Activated CD4-positive, alpha-beta T cell treated with anti-CD3 and anti-CD28 coated beads for 48 hours (primary cell): ENCODE data around the gene HDAC4.
"Not testable (repeated sequence)": the region's sequence is repeated elsewhere in the genome, so short reads cannot be mapped to it uniquely, and the experiment has no call there.

Source experiments
- DNase-seq: peaks from one replicate; pipeline ENCODE4 v3.0.0-alpha.2; 2020

Gene HDAC4

DNA sequence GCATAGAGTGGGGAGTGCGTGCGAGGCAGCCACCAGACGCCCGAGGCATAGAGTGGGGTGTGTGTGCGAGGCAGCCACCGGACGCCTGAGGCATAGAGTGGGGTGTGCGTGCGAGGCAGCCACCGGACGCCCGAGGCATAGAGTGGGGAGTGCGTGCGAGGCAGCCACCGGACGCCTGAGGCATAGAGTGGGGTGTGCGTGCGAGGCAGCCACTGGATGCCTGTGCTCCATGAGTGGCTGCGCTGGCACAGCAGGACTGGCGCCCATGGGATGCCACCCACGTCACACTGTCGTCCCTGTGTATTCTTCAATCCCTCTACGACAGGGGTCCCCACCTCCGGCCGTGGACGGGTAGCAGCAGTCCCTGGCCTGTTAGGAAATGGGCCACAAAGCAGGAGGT is 221.9 kb downstream of the HDAC4 start:
- DNase-seq: no peak

DNA sequence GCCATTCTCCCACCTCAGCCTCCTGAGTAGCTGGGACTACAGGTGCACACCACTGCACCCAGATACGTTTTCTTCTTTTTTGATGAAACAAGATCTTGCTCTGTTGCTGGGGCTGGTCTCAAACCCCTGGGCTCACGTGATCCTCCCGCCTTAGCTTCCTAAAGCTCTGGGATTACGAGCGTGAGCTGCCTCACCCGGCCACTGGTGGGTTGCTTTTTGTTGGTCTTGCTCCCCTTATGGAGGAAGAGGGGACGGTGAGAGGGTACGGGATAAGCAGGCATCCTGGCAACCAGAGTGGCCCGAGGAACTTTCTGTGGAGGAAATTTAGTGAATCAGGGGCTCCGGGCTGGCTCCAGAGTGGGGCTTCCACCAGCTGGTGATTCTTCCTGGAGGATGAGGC is 222.3 kb downstream of the HDAC4 start:
- no peak for DNase-seq

DNA sequence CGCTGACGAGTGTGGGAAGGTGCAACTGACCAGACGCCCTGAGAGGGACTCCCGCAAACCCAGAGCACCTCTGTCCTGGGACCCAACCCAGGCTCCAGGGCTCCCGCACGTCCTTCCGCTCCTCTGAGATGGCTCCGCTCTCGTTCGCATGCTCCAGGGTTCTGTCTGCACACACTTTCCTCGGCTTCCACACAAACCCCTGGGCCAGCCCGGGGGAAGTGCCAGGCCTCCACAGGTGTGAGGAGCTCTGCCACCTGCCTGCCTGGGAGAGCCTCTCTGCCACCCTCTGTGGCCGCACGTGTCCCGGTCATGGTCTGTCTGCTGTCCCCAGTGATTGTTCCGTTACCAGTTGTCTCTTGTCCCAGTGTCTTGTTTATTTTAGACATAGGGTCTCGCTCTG is 222.9 kb downstream of the HDAC4 start:
- DNase-seq: no peak

DNA sequence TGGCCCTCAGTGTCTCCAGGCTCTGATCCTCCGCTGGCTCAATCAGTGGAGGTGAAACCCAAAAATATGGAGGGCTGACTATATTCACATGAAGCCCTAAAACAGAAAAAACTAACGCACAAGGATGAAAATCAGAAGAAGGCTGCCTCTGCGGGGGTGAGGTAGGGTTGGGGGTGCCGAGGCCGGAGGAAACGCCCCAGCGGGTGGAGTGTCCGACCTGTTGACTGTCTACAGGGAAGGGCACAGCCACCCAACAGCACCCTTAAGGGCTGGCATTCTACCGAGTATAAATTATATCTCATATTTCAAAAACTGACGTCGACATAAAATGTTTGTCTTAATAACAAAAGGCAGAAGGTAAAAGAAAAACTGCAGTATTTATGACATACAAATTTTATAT is 223.5 kb downstream of the HDAC4 start:
- no peak for DNase-seq

DNA sequence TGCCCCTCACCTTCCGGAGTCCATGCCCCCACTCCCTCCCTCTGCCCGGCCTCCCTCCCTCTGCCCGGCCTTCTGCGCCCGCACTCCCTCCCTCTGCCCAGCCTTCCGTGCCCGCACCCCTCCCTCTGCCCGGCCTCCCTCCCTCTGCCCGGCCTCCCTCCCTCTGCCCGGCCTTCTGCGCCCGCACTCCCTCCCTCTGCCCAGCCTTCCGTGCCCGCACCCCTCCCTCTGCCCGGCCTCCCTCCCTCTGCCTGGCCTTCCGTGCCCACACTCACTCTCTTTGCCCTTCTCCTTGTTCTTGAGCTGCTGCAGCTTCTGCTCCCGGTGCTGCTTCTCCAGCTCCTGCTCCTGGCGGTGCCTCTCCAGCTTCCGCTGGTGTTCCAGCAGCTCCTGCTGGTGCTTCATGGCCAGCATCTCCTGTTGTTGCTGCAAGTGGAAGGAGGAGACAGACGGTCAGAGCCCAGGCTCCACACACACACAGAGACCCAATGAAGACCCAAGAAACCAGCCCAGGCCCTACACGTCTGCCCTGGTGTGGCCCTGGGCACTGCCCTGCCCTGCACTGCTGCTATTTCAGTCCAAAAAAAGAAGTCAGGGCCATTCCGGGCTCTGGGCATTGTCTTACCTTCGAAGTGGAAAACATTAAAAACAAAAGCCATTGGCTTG is 224.5 kb downstream of the HDAC4 start:
- DNase-seq: not testable (repeated sequence)

DNA sequence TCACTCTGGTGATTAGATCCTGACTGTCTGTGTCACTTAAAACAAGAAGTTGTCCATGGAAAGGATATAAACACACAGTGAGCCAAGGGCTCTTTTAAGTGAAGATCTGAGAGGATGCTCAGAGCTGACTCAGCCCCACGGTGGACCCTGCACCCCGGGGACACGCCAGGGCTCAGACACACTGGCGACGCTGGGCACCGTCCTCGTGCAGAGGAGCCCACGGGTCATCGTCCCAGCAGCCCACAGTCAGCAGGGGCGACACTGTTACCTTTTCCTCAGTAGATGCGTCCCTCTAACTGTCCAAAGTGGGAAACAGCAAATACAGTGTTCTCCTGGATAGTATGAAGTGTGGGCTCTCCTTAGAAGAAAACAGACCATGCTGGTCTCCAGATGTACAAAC is 225.6 kb downstream of the HDAC4 start:
- no peak for DNase-seq

DNA sequence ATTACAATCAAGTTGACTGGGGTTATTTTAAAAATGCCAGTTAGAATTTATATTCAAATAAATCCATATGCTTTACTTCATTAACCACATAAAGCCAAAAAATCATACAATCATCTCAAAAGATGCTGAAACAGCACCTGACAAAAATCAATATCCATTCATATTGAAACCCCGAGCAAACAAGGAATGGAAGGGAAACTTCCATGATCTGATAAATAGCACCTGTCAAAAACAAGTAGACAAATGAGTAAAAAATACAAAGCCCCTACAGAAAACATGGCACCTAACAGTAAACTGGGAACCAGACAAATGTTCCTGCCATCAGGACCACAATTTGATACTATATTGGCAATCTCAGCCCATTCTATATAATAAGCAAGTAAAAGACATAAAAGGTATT is 227.5 kb downstream of the HDAC4 start:
- no peak for DNase-seq

DNA sequence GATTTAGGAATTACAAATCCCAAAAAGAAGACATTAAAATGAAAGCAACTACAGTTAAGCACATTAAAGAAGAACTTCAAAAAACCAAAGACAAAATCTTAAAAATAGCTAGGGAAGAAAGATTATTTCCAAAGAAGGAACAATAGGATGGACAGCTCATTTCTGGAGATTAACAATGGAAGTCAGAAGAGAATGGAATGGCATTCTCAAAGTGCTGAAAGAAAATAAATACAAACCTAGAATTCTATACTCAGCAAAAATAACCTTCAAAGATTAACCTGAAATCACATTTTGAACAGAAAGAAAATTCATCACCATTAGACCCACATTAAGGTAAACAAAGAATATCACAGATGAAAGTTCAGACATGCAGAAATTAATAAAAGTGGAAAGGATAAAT is 229.2 kb downstream of the HDAC4 start:
- DNase-seq: no peak

DNA sequence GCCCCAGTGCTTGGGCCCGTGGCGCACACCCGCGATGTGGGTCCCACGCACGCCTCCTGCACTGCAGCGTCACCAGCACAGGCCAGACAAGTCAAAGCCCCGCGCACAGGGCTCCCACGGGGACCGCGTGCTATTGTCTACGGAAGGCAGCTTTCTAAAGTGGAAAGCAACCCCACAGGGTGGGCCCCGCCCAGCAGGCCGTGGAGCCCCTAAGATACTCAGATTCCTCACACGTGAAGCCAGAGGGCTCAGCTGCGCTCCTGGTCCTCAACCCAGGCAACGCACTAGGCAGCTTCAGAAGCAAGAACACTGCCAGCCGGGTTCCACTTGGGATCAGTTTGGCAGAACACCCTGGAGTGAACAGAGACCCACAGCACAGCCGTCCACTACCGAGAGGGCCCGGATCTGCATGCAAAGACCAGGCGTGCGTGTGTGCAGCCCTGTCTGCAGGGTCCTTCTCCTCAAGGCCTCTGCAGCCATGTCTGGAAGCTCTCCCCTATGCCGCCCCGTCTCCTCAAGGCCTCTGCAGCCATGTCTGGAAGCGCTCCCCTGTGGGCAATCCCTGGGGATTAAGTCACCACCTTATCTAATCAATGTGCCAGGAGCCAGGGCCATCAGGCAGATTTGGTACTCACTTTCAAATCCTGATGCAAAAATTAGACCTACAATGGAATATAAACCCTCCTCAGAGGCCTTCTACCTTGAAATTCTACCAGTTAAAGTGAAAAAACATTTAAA is 231.3 kb downstream of the HDAC4 start:
- DNase-seq: no peak

DNA sequence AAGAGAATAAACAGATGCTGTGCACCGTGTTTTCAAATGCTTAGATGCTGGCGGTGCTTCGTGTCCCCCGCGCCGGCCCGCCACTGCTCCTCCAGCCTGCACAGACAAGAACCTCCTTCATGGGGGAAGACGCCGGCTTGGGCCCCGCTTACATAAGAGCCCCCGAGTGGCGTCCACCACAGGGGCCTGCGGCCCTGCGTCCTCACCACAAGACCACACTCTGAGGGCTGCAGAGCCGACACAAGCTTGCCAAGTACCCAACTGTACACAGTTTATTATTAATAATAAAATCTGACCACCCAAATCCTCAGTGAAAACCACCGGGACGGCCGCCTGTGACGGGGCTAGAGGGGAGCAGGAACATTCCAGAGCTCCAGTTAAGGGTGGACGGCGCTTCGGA is 232.2 kb downstream of the HDAC4 start:
- DNase-seq: no peak

DNA sequence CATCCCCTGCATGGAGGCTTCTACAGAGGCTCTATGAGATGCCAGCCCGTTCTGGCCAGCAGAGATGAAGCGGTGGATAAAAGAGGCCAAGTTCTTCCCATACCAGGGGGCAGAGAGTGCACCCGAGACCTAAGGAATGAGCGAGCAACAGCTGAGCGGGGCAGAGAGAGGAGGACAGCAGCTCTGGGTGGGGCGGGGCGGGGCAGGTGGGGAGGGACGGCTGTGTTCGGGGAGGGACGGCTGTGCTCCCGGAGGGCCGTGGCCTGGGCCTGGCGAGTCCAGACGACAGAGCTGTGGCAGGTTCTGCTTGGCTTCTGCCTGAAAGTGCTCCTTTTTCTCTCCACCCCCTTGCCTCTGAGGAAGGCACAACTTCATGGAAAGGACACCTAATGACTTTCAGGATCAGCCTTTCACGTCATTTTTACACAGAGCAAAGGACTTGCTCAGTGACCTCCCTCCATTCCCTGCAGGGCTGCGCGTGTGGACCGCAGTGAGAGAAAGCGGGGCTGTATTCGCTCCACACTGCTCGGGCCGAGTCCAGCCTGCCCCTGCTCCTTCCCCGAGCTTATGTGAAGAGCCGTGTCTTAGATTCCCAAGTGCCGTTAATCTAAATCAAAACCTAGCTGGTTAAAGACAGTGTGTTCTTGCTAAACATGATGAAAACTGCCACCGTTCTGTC is 232.9 kb downstream of the HDAC4 start:
- DNase-seq: no peak

DNA sequence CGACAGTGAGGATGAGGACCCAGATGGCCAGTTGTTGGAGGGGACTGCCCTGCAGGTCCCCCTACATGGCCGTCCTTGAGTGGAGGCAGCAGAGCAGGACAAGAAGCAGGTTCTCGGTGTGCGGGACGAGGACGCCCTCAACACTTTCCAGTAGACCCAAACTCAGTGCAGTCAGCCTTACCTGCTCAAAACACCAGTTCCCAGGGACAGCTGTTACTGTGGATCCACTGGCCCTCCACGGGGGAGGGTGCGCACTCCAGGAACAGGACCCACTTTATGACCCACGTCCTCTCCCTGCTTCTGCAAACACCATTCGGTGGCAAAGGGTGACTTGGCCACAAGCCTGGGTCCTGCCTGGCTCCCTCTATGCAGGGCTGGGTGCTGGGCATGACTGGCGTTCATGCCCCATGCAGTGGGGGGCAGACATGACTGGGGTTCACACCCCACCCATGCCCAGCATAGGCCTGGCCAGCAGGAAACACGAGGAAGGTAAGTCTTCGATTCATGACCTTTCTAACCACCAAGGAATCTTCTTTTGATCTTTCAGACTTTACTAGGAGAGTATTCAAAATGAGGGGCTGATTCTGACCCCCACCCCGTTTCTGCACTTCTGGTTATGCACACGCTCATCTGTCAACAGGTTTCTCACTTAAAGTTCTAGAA is 233.7 kb downstream of the HDAC4 start:
- no peak for DNase-seq

DNA sequence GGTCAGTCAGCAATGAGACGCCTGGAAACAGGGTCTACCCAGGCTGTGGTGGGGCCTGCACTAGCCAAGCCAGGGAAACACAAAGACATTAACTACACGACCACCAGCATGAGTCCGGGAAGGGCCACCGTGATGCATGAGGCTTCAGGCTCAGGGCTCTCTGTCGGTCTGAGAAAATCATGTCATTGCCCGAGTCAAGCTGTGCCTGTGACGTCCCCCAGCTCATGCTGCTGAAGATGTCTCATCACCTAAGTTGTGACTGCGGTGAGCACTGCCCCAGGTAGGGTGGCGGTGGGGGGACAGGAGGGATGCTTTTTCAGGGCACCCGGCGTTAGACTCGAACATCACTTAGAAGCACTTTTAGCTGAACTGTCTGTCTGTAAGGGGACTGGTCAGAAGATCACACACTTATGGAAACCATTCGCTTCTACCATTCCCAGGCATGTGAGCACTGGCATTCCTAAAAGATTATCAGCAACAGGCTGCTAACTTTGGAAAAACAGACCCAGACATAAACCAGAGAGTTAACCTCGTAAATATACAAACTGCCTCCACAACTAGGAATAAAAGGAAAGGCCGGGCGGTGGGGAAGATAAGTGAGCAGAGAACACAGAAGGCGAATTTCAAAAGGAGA is 234.5 kb downstream of the HDAC4 start:
- DNase-seq: no peak

DNA sequence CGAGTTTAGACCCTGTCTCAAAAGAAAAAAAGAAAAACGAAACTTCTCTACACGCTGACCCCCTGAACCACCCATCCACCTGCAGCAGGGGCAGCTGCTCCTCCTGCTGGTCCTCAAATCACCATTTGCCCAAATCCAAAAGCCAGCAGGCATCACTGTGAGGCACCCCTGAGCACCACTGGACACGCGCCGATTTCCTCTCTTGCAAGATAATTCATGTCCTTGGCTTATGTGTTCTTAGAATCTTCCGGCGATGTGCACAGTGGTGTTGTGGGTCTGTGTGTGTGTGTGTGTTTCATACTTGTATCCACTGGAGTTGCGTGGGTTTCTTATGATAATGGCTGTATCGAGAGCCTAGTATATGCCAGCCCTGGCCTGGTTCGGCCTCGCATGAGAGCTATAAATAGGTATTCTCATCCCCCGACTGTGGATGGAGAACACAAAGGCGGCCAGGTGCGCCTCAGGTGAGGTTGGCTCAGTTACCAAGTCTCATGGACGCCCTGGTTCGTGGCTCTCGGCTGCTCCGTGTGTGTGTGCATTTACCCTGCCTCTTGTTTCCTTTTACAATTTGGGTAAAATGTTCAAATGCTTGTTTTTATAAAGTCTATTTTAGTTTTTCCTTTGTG is 235.5 kb downstream of the HDAC4 start:
- no peak for DNase-seq

DNA sequence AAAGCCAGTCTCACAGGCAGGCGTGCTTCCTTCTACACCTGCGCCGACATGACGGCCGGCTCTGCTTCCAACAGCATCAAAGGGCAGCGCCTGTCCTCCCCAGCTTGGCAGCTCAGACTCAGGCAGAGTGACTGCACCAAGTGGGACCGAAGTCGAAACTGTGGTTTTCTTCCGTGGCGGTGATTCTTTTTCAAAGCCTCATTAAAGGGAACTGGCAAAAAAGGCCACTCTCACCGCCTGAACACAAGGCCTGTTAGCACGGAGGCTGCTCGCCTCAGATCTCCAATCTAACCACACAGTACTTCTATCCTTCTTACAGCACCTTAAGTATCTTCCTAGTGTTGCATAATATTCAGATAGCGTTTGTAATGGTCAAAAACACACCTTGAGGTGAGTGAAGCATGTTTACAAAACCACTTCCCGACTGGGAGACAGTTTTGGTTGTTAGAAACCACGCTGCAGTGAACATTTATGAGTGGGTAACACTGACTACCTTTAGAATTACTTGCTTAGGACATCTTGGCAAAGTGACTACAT is 236.4 kb downstream of the HDAC4 start:
- DNase-seq: peak; percentile 25

DNA sequence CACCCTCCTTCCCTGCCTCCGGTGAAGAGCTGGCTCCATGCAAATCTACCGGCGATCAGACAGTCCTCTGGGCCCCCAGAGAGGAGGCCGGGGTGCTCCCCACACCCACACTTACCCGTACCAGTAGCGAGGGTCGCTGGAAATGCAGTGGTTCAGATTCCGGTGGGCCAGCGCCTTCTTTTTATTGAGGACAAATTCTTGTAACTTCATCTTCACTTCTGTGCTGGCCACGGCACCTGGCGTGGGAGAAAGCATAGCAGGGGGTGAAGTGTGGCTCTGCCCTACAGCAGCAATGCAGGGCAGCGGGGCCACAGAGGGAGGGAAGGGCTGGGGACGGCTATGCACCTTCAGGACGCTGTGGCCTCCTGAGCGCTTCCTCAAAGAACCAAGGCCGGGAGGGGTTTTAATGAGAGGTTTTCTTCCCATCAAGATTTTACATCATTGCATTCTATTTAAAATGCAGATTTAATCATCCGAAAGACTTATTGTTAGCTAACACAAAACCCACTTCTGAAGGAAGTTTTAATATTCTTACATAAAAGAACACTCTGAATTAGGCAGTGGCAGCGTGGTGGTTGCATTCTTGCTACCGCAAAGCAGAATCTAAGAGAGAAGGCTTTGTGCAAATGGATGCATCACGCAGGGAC is 237.0 kb downstream of the HDAC4 start:
- DNase-seq: no peak

DNA sequence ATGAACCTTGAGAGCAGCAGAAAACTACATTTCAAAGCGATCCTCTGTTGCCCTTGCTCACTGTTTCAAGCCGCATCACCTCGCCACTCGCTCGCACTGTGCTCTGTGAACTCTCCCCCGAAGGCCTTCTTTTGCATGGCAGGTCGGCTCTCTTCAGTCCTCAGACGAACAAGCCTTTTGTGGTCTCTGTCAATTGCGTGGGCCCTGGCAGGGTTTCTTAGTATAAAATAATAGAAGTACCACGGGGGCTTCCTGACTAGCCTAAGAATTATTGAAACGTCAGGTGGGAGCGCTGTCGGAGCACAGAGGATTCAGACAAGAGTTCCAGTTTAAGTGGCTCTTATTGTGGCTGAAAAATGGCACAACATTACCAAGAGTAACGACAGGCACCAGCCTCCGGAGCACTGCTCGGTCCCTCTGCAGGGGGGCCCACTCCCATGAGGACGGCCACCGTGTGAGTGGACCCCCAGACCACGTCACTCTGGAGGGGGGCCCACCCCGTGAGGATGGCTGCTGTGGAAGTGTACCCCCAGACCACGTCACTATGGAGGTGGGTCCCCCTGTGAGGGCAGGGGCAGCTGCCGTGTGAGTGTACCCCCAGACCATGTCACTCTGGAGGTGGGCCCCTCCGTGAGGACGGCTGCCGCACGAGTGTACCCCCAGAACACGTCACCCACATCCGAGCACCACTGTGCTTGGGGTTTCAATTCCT is 237.7 kb downstream of the HDAC4 start:
- no peak for DNase-seq

DNA sequence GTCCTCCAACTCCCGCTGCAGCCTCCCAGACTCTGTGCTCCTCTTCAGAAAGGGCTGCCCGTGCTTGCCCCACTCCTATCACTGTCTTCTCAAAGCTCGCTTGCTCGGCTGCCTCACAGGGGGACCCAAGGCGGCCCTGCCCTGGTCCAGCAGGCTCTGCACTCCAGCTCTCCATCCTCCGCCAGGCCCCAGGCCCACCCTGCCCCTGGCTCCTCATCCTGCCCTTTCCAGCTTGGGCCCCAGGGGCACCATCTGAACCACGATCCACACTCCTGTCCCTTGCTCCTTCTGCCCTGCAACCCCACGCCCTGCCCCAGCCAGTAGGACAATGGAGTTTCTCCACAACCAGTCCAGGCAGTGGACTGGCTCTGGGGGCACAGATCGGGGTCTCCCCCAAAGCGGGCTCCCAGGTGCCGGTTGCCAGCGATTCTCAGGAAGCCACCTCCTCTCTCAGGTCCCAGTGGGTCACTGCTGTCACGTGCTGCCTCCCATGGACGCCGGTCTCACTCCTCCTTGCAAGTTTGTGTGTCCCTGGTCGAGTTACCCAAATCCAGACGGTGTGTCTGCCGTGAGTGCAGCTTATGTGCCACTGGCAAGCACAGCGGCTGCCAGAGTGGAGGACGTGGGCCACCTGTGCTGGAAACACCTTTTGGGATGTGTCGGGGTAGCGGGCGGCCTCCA is 238.5 kb downstream of the HDAC4 start:
- DNase-seq: no peak

DNA sequence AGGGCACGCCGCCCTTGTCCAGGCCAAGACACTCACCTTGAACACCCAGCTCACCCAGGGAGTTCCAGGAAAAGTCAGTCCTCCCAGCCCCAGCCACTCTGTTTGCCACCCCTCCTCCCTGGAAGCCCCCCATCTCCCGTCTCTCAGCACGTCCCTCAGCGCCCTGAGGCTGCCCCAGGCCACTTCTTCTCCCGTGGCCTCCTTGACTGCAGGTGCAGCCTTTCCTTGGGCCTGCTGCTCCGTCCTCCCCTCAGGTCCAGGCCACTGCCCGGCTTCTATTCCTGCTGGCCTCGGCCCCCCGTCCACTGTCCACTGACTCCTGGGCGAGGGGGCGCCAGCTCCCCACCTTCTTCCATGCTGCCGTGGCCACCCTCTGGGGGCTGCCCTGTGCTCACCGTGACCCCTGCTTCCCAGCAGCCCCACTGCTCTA is 239.1 kb downstream of the HDAC4 start:
- no peak for DNase-seq
